ENCODE results near the gene LEMD2.
A peak's percentile ranks its signal among the peaks of the same experiment; 100 is the strongest.

LEMD2 gene

DNA sequence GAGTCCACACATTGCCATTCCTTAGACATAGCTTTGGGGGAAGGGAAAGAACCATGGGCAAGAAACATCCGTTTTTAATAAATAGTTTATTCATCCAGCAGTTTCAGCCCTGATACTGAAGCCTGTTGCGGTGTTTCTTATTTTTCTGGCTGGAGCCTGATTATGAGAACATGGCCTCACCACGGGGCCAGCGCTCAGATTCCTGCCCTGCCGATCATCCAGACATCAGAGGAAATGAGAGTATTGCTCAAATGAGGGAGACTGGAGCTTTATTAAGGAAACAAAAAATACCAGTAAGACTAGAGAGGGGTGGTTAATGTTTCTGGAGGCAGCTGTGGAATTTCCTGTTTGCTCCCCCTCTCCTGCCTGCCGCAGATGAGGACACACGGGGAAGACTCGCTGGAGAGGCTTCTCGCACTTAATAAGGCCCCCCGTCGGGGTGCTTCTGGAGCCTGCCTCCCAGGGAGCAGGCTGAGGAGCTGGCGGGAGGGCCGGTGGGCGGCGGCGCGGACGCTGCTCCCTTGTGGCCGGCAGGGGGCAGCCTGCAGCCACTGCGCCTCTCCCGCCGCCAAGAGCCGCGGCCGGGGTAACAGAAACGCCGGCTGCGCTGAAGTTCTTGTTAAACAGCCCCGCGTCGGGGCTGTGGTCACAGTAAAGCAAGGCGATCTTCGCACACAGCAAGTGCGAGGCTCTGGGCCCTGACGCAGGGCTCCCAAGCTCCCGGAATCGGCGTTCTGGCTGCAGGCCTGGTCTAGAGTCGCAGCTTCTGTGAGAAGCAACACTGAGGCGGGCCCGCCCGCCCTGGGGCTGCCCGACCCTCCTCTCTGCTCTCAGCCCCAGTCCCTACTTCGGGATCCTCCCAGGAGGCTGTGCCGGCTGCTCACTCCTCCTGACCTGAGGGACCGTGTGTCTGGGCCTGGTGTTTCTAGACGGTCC, 17.5 kb downstream of the LEMD2 start (continued):
- TF ChIP-seq, protein P1, sequence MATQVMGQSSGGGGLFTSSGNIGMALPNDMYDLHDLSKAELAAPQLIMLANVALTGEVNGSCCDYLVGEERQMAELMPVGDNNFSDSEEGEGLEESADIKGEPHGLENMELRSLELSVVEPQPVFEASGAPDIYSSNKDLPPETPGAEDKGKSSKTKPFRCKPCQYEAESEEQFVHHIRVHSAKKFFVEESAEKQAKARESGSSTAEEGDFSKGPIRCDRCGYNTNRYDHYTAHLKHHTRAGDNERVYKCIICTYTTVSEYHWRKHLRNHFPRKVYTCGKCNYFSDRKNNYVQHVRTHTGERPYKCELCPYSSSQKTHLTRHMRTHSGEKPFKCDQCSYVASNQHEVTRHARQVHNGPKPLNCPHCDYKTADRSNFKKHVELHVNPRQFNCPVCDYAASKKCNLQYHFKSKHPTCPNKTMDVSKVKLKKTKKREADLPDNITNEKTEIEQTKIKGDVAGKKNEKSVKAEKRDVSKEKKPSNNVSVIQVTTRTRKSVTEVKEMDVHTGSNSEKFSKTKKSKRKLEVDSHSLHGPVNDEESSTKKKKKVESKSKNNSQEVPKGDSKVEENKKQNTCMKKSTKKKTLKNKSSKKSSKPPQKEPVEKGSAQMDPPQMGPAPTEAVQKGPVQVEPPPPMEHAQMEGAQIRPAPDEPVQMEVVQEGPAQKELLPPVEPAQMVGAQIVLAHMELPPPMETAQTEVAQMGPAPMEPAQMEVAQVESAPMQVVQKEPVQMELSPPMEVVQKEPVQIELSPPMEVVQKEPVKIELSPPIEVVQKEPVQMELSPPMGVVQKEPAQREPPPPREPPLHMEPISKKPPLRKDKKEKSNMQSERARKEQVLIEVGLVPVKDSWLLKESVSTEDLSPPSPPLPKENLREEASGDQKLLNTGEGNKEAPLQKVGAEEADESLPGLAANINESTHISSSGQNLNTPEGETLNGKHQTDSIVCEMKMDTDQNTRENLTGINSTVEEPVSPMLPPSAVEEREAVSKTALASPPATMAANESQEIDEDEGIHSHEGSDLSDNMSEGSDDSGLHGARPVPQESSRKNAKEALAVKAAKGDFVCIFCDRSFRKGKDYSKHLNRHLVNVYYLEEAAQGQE (tag by site-specific recombination; IDR thresholded peaks at IDR 0.05), result no peak
- TF ChIP-seq, protein P2, sequence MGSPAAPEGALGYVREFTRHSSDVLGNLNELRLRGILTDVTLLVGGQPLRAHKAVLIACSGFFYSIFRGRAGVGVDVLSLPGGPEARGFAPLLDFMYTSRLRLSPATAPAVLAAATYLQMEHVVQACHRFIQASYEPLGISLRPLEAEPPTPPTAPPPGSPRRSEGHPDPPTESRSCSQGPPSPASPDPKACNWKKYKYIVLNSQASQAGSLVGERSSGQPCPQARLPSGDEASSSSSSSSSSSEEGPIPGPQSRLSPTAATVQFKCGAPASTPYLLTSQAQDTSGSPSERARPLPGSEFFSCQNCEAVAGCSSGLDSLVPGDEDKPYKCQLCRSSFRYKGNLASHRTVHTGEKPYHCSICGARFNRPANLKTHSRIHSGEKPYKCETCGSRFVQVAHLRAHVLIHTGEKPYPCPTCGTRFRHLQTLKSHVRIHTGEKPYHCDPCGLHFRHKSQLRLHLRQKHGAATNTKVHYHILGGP (tag by site-specific recombination; IDR thresholded peaks at IDR 0.05), result no peak
- TF ChIP-seq, protein P3, sequence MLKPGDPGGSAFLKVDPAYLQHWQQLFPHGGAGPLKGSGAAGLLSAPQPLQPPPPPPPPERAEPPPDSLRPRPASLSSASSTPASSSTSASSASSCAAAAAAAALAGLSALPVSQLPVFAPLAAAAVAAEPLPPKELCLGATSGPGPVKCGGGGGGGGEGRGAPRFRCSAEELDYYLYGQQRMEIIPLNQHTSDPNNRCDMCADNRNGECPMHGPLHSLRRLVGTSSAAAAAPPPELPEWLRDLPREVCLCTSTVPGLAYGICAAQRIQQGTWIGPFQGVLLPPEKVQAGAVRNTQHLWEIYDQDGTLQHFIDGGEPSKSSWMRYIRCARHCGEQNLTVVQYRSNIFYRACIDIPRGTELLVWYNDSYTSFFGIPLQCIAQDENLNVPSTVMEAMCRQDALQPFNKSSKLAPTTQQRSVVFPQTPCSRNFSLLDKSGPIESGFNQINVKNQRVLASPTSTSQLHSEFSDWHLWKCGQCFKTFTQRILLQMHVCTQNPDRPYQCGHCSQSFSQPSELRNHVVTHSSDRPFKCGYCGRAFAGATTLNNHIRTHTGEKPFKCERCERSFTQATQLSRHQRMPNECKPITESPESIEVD (tag by site-specific recombination; IDR thresholded peaks at IDR 0.05), result no peak
- TF ChIP-seq ZNF324 (tag by site-specific recombination; IDR thresholded peaks at IDR 0.05) (no peak), HOXC10 (CRISPR knock-in tag; IDR thresholded peaks at IDR 0.05) (no peak), ZNF114 (tag by site-specific recombination; IDR thresholded peaks at IDR 0.05) (no peak), ZFHX2 (tag by site-specific recombination; conservative IDR thresholded peaks at IDR 0.05) (peak; percentile 71), TRIM28 (IDR thresholded peaks at IDR 0.05; ENCODE audit: borderline replicate concordance, low read length) (no peak), ZBTB48 (tag by site-specific recombination; IDR thresholded peaks at IDR 0.05) (peak; percentile 96), ZNF571 (tag by site-specific recombination; IDR thresholded peaks at IDR 0.05) (no peak), ZBTB8A (tag by site-specific recombination; IDR thresholded peaks at IDR 0.05) (peak; percentile 43), BCL11B (tag by site-specific recombination; IDR thresholded peaks at IDR 0.05; ENCODE audit: low read depth) (no peak), ZIC2 (tag by site-specific recombination; IDR thresholded peaks at IDR 0.05) (peak; percentile 94), ZNF133 (tag by site-specific recombination; IDR thresholded peaks at IDR 0.05) (no peak), TCF7L2 (IDR thresholded peaks at IDR 0.05; ENCODE audit: borderline replicate concordance, low read depth, low read length) (no peak), ZBTB20 (tag by site-specific recombination; IDR thresholded peaks at IDR 0.05) (peak; percentile 87), ZNF350 (tag by site-specific recombination; IDR thresholded peaks at IDR 0.05) (no peak), KLF9 (tag by site-specific recombination; IDR thresholded peaks at IDR 0.05; ENCODE audit: low read depth) (peak; percentile 44; the same call in 1 of the 2 replicates), ZNF624 (tag by site-specific recombination; IDR thresholded peaks at IDR 0.05) (no peak), ZNF529 (tag by site-specific recombination; IDR thresholded peaks at IDR 0.05; ENCODE audit: insufficient replicate concordance) (no peak)
- TF ChIP-seq, protein P4, sequence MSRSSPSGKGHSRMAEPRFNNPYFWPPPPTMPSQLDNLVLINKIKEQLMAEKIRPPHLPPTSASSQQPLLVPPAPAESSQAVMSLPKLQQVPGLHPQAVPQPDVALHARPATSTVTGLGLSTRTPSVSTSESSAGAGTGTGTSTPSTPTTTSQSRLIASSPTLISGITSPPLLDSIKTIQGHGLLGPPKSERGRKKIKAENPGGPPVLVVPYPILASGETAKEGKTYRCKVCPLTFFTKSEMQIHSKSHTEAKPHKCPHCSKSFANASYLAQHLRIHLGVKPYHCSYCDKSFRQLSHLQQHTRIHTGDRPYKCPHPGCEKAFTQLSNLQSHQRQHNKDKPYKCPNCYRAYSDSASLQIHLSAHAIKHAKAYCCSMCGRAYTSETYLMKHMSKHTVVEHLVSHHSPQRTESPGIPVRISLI (tag by site-specific recombination; IDR thresholded peaks at IDR 0.05), result no peak
- TF ChIP-seq, protein P5, sequence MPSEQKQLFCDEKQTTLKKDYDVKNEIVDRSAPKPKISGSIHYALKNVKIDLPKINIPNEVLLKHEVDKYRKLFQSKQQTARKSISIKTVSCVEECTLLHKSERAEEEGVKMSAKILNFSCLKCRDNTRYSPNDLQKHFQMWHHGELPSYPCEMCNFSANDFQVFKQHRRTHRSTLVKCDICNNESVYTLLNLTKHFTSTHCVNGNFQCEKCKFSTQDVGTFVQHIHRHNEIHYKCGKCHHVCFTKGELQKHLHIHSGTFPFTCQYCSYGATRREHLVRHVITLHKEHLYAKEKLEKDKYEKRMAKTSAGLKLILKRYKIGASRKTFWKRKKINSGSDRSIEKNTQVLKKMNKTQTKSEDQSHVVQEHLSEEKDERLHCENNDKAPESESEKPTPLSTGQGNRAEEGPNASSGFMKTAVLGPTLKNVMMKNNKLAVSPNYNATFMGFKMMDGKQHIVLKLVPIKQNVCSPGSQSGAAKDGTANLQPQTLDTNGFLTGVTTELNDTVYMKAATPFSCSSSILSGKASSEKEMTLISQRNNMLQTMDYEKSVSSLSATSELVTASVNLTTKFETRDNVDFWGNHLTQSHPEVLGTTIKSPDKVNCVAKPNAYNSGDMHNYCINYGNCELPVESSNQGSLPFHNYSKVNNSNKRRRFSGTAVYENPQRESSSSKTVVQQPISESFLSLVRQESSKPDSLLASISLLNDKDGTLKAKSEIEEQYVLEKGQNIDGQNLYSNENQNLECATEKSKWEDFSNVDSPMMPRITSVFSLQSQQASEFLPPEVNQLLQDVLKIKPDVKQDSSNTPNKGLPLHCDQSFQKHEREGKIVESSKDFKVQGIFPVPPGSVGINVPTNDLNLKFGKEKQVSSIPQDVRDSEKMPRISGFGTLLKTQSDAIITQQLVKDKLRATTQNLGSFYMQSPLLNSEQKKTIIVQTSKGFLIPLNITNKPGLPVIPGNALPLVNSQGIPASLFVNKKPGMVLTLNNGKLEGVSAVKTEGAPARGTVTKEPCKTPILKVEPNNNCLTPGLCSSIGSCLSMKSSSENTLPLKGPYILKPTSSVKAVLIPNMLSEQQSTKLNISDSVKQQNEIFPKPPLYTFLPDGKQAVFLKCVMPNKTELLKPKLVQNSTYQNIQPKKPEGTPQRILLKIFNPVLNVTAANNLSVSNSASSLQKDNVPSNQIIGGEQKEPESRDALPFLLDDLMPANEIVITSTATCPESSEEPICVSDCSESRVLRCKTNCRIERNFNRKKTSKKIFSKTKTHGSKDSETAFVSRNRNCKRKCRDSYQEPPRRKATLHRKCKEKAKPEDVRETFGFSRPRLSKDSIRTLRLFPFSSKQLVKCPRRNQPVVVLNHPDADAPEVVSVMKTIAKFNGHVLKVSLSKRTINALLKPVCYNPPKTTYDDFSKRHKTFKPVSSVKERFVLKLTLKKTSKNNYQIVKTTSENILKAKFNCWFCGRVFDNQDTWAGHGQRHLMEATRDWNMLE (tag by site-specific recombination; conservative IDR thresholded peaks at IDR 0.05; ENCODE audit: low read depth), result no peak
- TF ChIP-seq, protein P6, sequence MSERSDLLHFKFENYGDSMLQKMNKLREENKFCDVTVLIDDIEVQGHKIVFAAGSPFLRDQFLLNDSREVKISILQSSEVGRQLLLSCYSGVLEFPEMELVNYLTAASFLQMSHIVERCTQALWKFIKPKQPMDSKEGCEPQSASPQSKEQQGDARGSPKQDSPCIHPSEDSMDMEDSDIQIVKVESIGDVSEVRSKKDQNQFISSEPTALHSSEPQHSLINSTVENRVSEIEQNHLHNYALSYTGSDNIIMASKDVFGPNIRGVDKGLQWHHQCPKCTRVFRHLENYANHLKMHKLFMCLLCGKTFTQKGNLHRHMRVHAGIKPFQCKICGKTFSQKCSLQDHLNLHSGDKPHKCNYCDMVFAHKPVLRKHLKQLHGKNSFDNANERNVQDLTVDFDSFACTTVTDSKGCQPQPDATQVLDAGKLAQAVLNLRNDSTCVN (tag by site-specific recombination; optimal IDR thresholded peaks at IDR 0.05), result peak; percentile 53
- TF ChIP-seq, protein P7, sequence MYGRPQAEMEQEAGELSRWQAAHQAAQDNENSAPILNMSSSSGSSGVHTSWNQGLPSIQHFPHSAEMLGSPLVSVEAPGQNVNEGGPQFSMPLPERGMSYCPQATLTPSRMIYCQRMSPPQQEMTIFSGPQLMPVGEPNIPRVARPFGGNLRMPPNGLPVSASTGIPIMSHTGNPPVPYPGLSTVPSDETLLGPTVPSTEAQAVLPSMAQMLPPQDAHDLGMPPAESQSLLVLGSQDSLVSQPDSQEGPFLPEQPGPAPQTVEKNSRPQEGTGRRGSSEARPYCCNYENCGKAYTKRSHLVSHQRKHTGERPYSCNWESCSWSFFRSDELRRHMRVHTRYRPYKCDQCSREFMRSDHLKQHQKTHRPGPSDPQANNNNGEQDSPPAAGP (tag by site-specific recombination; IDR thresholded peaks at IDR 0.05), result peak; percentile 78; the same call in 1 of the 2 replicates

Measured in HEK293 (cell line).